Skeletal muscle tissue (tissue), 4 donors: ENCODE results near the gene SF3B2. TPM values are rescaled to one million over a fixed set of nuclear protein-coding genes. Genes with fewer than 3 reads are reported as not detected.
"Not testable (repeated sequence)": the region's sequence is repeated elsewhere in the genome, so short reads cannot be mapped to it uniquely, and the experiment has no call there.

Experiments
- H3K27ac ChIP-seq: one replicate; pipeline ENCODE4 v1.7.0; 2013; ENCODE audit warnings: mild to moderate bottlenecking, low read depth, low read length, inconsistent platforms
- H3K27me3 ChIP-seq, 3 donors: one replicate each; pipeline ENCODE4 v1.7.0; 2013; ENCODE audit warnings: low read length in 3 of 3; ENCODE audit not compliant: control insufficient read depth in 3 of 3, insufficient read depth in 3 of 3
- H3K36me3 ChIP-seq, 3 donors: one replicate each; pipeline ENCODE4 v1.7.0; 2013; ENCODE audit warnings: low read length in 3 of 3; ENCODE audit not compliant: control insufficient read depth in 3 of 3, insufficient read depth in 3 of 3
- H3K4me1 ChIP-seq, 3 donors: one replicate each; pipeline ENCODE4 v1.7.0; 2013; ENCODE audit warnings: low read length in 3 of 3, mild to moderate bottlenecking in 3 of 3; ENCODE audit not compliant: control insufficient read depth in 3 of 3, insufficient read depth in 3 of 3
- H3K4me3 ChIP-seq, 3 donors: one replicate each; pipeline ENCODE4 v1.7.0; 2013; ENCODE audit warnings: low read length in 3 of 3
- H3K9ac ChIP-seq, 3 donors: one replicate each; pipeline ENCODE4 v1.7.0; 2013; ENCODE audit warnings: low read length in 3 of 3, mild to moderate bottlenecking in 3 of 3, moderate library complexity in 2 of 3, low read depth in 1 of 3
- H3K9me3 ChIP-seq, 3 donors: one replicate each; pipeline ENCODE4 v1.7.0; 2013; ENCODE audit warnings: low read length in 3 of 3; ENCODE audit not compliant: control insufficient read depth in 3 of 3
- total RNA-seq: library from RNA; depleted of rRNA; stranded (reverse); fragments of >200 nt; gene quantifications from one replicate; pipeline ENCODE4 v1.2.3, GENCODE V29; 2014
- donor health status: Osteomylitis.

Gene SF3B2
- total RNA-seq, 1 donor from 2014 or later: 62.1 TPM

- Histone ChIP-seq H3K9me3 (no peaks in the 10 kb centered on the region), H3K27me3 (no peaks in the 10 kb centered on the region), H3K27ac (no peak overlapping the region), H3K4me1 (peaks cover 3 to 21% (median 6%) of the 10 kb centered on the region in 3 donors), H3K9ac (no peak overlapping the region), H3K4me3 (no peak overlapping the region), H3K36me3 (no peaks in the 10 kb centered on the region)
Measured at GRCh38 chr11:66082946-66083698, 31.0 kb downstream of the SF3B2 start.

- Histone ChIP-seq H3K4me3 (no peak overlapping the region), H3K9ac (no peak overlapping the region), H3K36me3 (no peaks in the 10 kb centered on the region), H3K9me3 (no peaks in the 10 kb centered on the region), H3K27me3 (no peaks in the 10 kb centered on the region), H3K4me1 (peaks cover 3 to 21% (median 6%) of the 10 kb centered on the region in 3 donors), H3K27ac (no peak overlapping the region)
Measured at GRCh38 chr11:66083767-66084166, 31.6 kb downstream of the SF3B2 start.

DNA sequence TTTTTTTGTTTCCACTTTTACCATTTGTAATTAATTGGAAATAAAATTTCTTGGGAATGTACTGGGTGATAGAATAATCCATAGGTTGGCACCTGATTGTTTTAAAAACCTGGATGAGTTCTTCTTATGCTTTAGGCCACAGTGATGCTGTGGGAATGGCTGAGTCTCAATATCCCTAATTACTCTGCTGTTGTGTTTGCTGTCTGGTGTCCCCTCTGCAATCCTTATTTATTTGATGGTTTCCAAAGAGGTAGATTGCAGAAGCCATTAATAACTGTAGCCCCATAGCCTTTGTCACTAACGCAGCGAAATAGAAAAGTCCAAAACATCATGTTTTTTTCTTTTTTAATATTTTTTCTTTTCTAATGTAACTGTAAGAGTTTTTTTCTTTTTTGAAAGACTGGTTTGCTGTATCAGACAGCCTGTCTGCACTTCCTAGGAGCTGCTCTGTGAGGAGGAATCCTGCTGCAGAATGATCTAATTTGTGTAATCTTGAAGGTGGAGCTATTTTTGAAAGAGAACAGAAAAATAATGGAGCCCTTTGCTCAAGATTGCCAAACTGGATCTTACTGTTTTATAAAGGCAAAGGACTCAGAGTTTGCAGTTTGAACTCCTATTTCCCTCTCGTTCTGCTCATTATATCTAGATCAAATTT, 32.8 kb downstream of the SF3B2 start:
- Histone ChIP-seq H3K27me3 (no peaks in the 10 kb centered on the region), H3K9ac (no peak overlapping the region), H3K4me1 (peaks cover 3 to 21% (median 6%) of the 10 kb centered on the region in 3 donors), H3K4me3 (no peak overlapping the region), H3K27ac (no peak overlapping the region), H3K9me3 (no peaks in the 10 kb centered on the region), H3K36me3 (no peaks in the 10 kb centered on the region)

GRCh38 chr11:66087148-66087908, 35.2 kb downstream of the SF3B2 start:
- H3K36me3 ChIP-seq: no peaks in the 10 kb centered on the region
- no peaks in the 10 kb centered on the region for H3K27me3 ChIP-seq
- H3K27ac ChIP-seq: no peak overlapping the region
- no peak overlapping the region for H3K9ac ChIP-seq
- H3K4me3 ChIP-seq: no peak overlapping the region
- peaks cover 0 to 7% (median 6%) of the 10 kb centered on the region in 3 donors for H3K4me1 ChIP-seq
- no peaks in the 10 kb centered on the region for H3K9me3 ChIP-seq

- H3K9ac ChIP-seq: no peak overlapping the region
- H3K36me3 ChIP-seq: no peaks in the 10 kb centered on the region
- no peaks in the 10 kb centered on the region for H3K27me3 ChIP-seq
- H3K9me3 ChIP-seq: no peaks in the 10 kb centered on the region
- no peak overlapping the region for H3K27ac ChIP-seq
- no peaks in the 10 kb centered on the region for H3K4me1 ChIP-seq
- no peak overlapping the region for H3K4me3 ChIP-seq
Measured at GRCh38 chr11:66089067-66089466, 36.9 kb downstream of the SF3B2 start.

- H3K36me3 ChIP-seq: no peaks in the 10 kb centered on the region
- H3K4me1 ChIP-seq: no peaks in the 10 kb centered on the region
- H3K27me3 ChIP-seq: no peaks in the 10 kb centered on the region
- H3K4me3 ChIP-seq: no peak overlapping the region
- no peaks in the 10 kb centered on the region for H3K9me3 ChIP-seq
- no peak overlapping the region for H3K9ac ChIP-seq
- H3K27ac ChIP-seq: no peak overlapping the region
Measured at GRCh38 chr11:66090288-66090687, 38.1 kb downstream of the SF3B2 start.

GRCh38 chr11:66092125-66092524, 40.0 kb downstream of the SF3B2 start:
- not testable (repeated sequence) for H3K4me3 ChIP-seq, H3K36me3 ChIP-seq, H3K27me3 ChIP-seq, H3K27ac ChIP-seq, H3K9ac ChIP-seq, H3K4me1 ChIP-seq, H3K9me3 ChIP-seq

DNA sequence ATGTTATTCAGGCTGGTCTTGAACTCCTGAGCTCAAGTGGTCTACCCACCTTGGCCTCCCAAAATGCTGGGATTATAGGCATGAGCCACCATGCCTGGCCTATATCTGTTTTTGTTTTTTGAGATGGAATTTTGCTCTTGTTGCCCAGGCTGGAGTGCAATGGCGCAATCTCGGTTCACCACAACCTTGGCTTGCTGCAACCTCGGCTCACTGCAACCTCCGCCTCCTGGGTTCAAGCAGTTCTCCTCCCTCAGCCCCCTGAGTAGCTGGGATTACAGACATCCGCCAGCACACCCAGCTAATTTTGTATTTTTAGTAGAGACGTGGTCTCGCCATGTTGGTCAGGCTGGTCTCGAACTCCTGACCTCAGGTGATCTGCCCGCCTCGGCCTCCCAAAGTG, 47.6 kb downstream of the SF3B2 start:
- not testable (repeated sequence) for H3K4me1 ChIP-seq, H3K27me3 ChIP-seq, H3K4me3 ChIP-seq, H3K9me3 ChIP-seq, H3K27ac ChIP-seq, H3K9ac ChIP-seq, H3K36me3 ChIP-seq

DNA sequence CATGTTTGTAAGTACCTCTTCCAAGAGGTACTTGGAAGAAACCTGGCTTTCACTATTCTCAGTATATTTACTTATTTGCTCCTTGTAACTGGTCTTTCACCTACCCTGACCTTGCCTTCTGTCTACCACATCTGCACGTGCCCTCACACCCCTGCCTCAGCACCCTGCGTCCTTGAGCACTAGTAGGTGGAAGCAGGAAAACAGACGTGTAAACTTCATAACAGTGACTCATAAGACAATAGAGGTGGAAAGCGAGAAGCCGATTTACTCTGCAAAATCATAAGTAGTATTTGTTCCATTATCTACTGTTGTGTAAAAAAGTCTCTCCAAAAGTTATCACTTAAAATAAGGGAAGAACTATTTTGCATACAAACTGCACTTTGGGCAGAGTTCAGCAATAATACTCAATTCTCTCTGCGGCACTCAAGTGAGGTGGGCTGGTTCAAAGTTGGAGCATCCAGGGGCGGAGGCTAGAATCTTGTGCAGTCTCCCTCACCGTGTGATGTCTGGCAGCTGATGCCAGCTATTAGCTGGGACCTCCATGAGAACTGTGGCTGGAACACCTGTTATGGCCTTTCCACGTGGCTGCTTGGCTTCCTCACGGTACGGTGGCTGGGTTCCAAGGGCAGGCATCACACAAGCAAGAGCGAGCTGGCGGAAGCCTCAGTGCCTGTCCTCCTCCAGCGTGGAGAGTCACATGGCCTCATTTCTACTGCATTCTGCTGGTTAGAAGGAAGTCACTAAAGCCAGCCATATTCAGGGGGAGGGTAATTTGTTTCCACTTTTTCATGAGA, 48.3 kb downstream of the SF3B2 start:
- H3K4me1 ChIP-seq: peaks cover 0 to 5% (median 3%) of the 10 kb centered on the region in 3 donors
- peak overlapping the region in 1 of 3 donors; percentile 35 for H3K4me3 ChIP-seq
- peak overlapping the region in 1 of 3 donors; percentile 21 for H3K9ac ChIP-seq
- H3K27ac ChIP-seq: no peak overlapping the region
- no peaks in the 10 kb centered on the region for H3K27me3 ChIP-seq
- H3K9me3 ChIP-seq: no peaks in the 10 kb centered on the region
- no peaks in the 10 kb centered on the region for H3K36me3 ChIP-seq
